ENCODE results near the gene FAIM2.

The FAIM2 gene

DNA sequence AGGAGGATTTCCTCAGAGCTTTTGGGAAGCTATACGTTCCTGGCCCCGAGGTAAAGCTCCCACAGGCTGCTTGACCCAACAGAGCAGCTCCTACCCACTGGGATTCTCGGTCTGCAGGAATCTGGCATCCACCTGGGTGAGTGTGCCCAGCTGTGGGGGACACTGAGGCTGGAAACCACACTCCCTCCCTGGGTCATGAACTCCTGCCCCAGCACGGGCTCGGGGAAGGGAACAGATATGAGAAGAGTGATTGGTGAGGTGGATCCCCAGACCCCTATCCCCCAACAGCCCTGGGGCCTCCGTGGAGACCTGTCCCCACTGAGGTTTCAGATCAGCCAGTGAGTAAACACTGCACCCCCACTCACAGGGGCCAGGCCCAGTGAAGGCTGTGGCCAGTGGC is 3.3 kb downstream of the FAIM2 start:
- no peaks in the 10 kb centered on the region for H3K9me3 ChIP-seq (ENCODE audit: control insufficient read depth, insufficient read depth, low read length)
- no peak overlapping the region for H3K9ac ChIP-seq (ENCODE audit: low read depth, low read length)
- peaks cover 3% of the 10 kb centered on the region for H3K4me1 ChIP-seq (ENCODE audit: insufficient read depth, low read length)
- no peaks in the 10 kb centered on the region for H3K36me3 ChIP-seq (ENCODE audit: insufficient read depth, low read length)

DNA sequence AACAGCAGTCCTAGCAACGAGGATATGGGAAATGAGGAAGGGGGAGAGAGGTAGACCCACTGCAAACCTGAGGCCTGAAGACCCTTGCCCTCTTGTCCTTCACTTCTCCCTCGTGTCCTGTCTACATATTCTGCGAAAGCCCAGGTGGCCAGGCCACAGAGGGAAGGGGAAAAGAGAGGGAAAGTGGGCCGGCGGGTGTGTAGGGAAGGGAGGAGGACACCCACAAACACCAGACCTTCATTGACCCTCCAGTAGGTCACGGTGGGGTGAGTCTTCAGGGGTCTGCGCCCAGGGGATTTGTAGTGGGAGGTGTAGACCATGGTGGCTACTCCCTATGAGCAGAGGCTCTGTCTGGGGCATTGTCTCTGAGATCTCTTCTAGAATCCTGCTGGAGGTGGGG is 3.8 kb downstream of the FAIM2 start:
- Histone ChIP-seq H3K4me1 (ENCODE audit: insufficient read depth, low read length) (peaks cover 3% of the 10 kb centered on the region), H3K36me3 (ENCODE audit: insufficient read depth, low read length) (no peaks in the 10 kb centered on the region), H3K9me3 (ENCODE audit: control insufficient read depth, insufficient read depth, low read length) (no peaks in the 10 kb centered on the region), H3K9ac (ENCODE audit: low read depth, low read length) (no peak overlapping the region)

GRCh38 chr12:49899286-49899843 is 4.3 kb downstream of the FAIM2 start:
- Histone ChIP-seq H3K36me3 (ENCODE audit: insufficient read depth, low read length) (no peaks in the 10 kb centered on the region), H3K4me1 (ENCODE audit: insufficient read depth, low read length) (peaks cover 6% of the 10 kb centered on the region), H3K9me3 (ENCODE audit: control insufficient read depth, insufficient read depth, low read length) (no peaks in the 10 kb centered on the region), H3K9ac (ENCODE audit: low read depth, low read length) (no peak overlapping the region)

DNA sequence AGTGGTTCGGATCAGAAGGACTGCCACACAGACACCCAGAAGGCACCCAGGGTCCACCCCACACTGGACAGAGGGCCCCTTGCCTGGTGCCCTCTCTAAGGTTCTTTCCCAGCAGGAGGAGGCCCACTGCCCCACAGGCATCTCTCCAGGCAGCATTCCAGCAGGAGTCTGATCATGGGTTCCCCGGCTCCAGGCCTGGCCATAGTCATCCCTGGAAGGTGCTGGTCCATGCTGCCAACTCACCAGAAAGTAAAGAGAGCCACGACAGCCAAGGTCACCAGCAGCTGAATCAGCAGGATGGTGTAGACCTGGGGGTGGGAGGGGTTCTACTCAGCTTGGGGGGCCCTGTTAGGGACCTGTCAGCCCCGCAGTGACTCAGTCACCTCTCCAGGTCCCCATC is 6.4 kb downstream of the FAIM2 start:
- Histone ChIP-seq H3K9me3 (ENCODE audit: control insufficient read depth, insufficient read depth, low read length) (no peaks in the 10 kb centered on the region), H3K36me3 (ENCODE audit: insufficient read depth, low read length) (no peaks in the 10 kb centered on the region), H3K4me1 (ENCODE audit: insufficient read depth, low read length) (peaks cover 3% of the 10 kb centered on the region), H3K9ac (ENCODE audit: low read depth, low read length) (no peak overlapping the region)

- Histone ChIP-seq H3K9me3 (ENCODE audit: control insufficient read depth, insufficient read depth, low read length) (no peaks in the 10 kb centered on the region), H3K36me3 (ENCODE audit: insufficient read depth, low read length) (no peaks in the 10 kb centered on the region), H3K9ac (ENCODE audit: low read depth, low read length) (no peak overlapping the region), H3K4me1 (ENCODE audit: insufficient read depth, low read length) (peaks cover 3% of the 10 kb centered on the region)
Measured at GRCh38 chr12:49895773-49896172, 7.9 kb downstream of the FAIM2 start.

GRCh38 chr12:49894751-49895148 is 8.9 kb downstream of the FAIM2 start:
- H3K4me1 ChIP-seq (ENCODE audit: insufficient read depth, low read length) = peaks cover 3% of the 10 kb centered on the region
- H3K9ac ChIP-seq (ENCODE audit: low read depth, low read length) = no peak overlapping the region
- no peaks in the 10 kb centered on the region for H3K9me3 ChIP-seq (ENCODE audit: control insufficient read depth, insufficient read depth, low read length)
- H3K36me3 ChIP-seq (ENCODE audit: insufficient read depth, low read length) = no peaks in the 10 kb centered on the region

GRCh38 chr12:49893753-49894750 is 9.6 kb downstream of the FAIM2 start:
- no peak overlapping the region for H3K9ac ChIP-seq (ENCODE audit: low read depth, low read length)
- peaks cover 3% of the 10 kb centered on the region for H3K4me1 ChIP-seq (ENCODE audit: insufficient read depth, low read length)
- no peaks in the 10 kb centered on the region for H3K9me3 ChIP-seq (ENCODE audit: control insufficient read depth, insufficient read depth, low read length)
- no peaks in the 10 kb centered on the region for H3K36me3 ChIP-seq (ENCODE audit: insufficient read depth, low read length)

DNA sequence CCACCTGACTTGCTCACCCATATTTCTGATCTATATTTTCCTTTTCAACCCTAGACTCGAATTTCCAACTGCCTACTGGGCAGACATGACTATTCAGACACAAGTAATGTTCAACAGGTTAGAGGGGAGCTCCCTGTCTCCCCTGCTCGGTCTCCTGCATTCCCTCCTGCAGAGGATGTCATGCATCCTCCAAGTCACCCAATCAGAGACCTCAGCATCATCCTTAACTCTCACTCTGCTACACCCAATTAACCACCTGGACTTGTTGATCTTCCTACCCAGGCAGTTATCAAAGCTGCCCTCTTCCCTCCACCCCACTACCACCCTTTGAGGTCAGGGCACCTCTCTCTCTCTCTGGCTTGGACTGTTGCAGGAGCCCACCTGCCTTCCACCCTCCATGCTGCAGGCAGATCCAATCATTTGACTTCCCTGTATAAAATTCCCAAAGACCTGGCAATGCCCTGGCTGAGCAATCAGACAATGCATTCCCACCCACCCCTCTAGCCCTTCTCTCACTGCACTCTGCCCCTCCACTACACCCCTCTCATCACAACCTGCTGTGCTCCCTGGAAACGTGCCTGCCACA is 10.9 kb downstream of the FAIM2 start:
- Histone ChIP-seq H3K9ac (ENCODE audit: low read depth, low read length) (no peak overlapping the region), H3K9me3 (ENCODE audit: control insufficient read depth, insufficient read depth, low read length) (no peaks in the 10 kb centered on the region), H3K36me3 (ENCODE audit: insufficient read depth, low read length) (no peaks in the 10 kb centered on the region)

DNA sequence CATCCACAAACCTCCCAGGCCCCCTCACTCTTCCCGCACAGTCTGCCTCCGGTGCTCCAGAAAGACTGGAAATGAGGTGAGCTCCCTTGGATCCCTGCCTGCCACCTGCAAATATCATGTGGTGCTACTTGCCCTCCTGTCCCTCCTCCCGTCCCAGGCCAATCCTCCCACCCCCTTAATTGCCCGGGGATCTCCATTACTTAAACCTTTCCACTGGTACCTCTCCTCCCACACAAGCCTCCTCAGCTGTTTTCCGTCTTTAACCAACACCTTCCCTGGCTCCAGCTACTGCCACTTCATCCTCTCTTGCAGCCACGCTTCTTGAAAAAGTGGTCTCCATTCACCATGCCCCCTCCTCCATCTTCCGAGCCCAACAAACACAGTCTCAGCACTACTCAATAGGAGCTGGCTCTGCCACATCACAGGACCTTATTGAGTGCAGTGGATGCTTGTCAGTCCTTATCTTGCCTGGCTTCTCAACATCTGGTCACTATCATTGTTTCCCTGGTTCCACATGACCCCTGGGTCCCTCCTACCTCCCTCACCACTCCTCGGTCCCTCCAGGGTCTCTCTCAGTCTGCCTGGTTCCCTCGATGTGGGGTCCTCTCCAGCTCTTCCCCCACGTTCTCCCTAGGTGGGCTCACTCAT is 11.5 kb downstream of the FAIM2 start:
- Histone ChIP-seq H3K9ac (ENCODE audit: low read depth, low read length) (no peak overlapping the region), H3K36me3 (ENCODE audit: insufficient read depth, low read length) (no peaks in the 10 kb centered on the region), H3K4me1 (ENCODE audit: insufficient read depth, low read length) (peaks cover 8% of the 10 kb centered on the region), H3K9me3 (ENCODE audit: control insufficient read depth, insufficient read depth, low read length) (no peaks in the 10 kb centered on the region)

More for the DNA sequence above, 10.9 kb downstream of the FAIM2 start:
- peaks cover 3% of the 10 kb centered on the region for H3K4me1 ChIP-seq (ENCODE audit: insufficient read depth, low read length)

GRCh38 chr12:49891476-49891875 is 12.2 kb downstream of the FAIM2 start:
- no peaks in the 10 kb centered on the region for H3K36me3 ChIP-seq (ENCODE audit: insufficient read depth, low read length)

GRCh38 chr12:49891012-49891411 is 12.7 kb downstream of the FAIM2 start:
- H3K9me3 ChIP-seq (ENCODE audit: control insufficient read depth, insufficient read depth, low read length) = no peaks in the 10 kb centered on the region
- H3K4me1 ChIP-seq (ENCODE audit: insufficient read depth, low read length) = peaks cover 8% of the 10 kb centered on the region
- H3K9ac ChIP-seq (ENCODE audit: low read depth, low read length) = no peak overlapping the region
- H3K36me3 ChIP-seq (ENCODE audit: insufficient read depth, low read length) = no peaks in the 10 kb centered on the region

More at GRCh38 chr12:49891476-49891875, 12.2 kb downstream of the FAIM2 start:
- no peaks in the 10 kb centered on the region for H3K9me3 ChIP-seq (ENCODE audit: control insufficient read depth, insufficient read depth, low read length)
- H3K9ac ChIP-seq (ENCODE audit: low read depth, low read length) = no peak overlapping the region
- H3K4me1 ChIP-seq (ENCODE audit: insufficient read depth, low read length) = peaks cover 8% of the 10 kb centered on the region

- Histone ChIP-seq H3K4me1 (ENCODE audit: insufficient read depth, low read length) (peaks cover 16% of the 10 kb centered on the region), H3K36me3 (ENCODE audit: insufficient read depth, low read length) (no peaks in the 10 kb centered on the region), H3K9me3 (ENCODE audit: control insufficient read depth, insufficient read depth, low read length) (no peaks in the 10 kb centered on the region), H3K9ac (ENCODE audit: low read depth, low read length) (no peak overlapping the region)
Measured at GRCh38 chr12:49890096-49890461, 13.6 kb downstream of the FAIM2 start.

GRCh38 chr12:49889361-49890095 is 14.2 kb downstream of the FAIM2 start:
- H3K9ac ChIP-seq (ENCODE audit: low read depth, low read length) = no peak overlapping the region

More at GRCh38 chr12:49889361-49890095, 14.2 kb downstream of the FAIM2 start:
- Histone ChIP-seq H3K9me3 (ENCODE audit: control insufficient read depth, insufficient read depth, low read length) (no peaks in the 10 kb centered on the region), H3K4me1 (ENCODE audit: insufficient read depth, low read length) (peaks cover 18% of the 10 kb centered on the region), H3K36me3 (ENCODE audit: insufficient read depth, low read length) (no peaks in the 10 kb centered on the region)

All from ES-I3 (cell line).